GM21515 (cell line): Measurements from ENCODE around the gene GPR119.
A peak's percentile ranks its signal among the peaks of the same experiment; 100 is the strongest.
"Not testable (repeated sequence)": the region's sequence is repeated elsewhere in the genome, so short reads cannot be mapped to it uniquely, and the experiment has no call there.

ENCODE experiments used
- ATAC-seq: cut with Tn5 transposase; IDR thresholded peaks from one replicate; pipeline ENCODE4 v1.9.1; 2021; ENCODE audit not compliant: unreplicated experiment

GPR119 gene

DNA sequence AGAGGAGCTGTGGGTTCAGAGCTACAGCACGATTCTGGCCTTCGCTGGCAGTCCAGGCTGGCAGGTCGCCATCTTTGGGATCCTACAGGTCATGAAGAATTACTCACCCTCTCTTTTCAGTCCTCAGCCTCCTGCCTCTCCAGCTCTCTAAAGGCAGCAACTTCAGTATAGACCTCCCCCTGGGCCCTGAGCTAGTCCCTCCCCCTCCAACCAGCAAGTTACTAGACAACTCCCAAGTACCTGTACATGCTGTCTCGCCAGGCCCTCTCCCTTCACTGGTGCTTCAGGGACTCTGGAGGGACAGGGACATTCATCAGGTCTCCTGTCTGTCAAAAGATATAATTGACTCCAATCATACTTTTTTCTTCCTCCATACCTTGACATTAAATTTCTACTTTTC, at the start of gene GPR119:
Gene GPR119 (minus strand): TSS at position 155 of the 400 bp plus-strand sequence. CDS start 227 bp downstream, outside the sequence.
- ATAC-seq, result no peak

GRCh38 chrX:130429236-130429635, 43.8 kb upstream of the GPR119 start:
- ATAC-seq, result not testable (repeated sequence)

DNA sequence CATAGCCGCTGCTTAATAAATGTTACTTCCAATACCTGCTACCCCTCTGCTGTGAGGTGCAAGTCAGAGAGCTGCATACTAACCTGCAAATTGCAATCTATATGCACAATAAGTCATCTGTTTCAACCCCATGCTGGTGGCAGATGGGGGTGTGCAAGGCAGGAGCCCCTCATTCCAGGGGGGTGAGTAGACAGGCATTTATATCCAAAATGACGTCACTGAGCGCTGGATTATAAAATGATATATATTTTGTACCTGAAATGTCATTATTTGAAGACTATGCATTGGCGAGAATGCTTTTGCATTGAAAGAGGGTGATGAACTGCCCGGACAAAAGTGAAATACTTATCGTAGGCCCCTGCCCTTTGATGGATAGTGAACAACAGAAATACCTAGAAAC, 41.1 kb upstream of the GPR119 start:
- ATAC-seq, result no peak

GRCh38 chrX:130419263-130419662, 33.8 kb upstream of the GPR119 start:
- peak; percentile 59 for ATAC-seq

DNA sequence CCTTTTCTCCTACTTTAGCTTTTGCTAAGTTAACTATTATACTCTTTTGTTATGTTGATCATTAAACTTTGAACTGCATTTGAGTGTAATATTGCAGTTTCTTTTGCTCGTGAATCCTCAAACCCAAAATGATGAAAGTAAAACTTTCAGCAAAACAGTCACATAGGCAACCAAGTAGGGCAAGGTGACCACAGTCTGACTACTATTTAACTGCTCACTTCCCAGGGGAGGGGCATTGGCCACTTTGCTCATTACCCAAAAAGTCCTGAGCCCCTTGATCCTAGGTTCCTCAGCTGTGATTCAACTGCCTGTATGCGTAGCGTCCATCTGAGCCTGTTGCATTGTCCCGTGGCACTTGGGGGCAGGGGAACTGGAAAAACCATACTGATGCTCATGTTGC, 33.3 kb upstream of the GPR119 start:
- no peak for ATAC-seq

DNA sequence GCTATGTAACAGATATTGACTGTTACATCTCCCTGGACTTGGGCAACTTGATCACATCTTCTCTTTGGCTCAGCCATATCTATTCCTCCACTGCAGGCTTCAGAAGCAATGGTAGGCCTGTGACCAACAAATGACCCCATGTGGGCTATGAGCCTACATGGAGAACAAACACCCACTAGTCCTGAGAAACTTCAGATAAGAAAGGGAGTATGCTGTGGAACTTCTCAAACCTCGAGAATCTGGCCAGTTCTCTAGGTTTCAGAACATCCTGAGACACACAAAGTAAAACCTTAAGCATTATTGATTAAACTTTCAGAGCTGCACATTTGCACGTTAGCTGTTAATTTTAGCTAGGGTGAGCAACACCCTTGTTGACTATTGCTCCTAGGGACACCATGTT, 32.6 kb upstream of the GPR119 start:
- no peak for ATAC-seq

DNA sequence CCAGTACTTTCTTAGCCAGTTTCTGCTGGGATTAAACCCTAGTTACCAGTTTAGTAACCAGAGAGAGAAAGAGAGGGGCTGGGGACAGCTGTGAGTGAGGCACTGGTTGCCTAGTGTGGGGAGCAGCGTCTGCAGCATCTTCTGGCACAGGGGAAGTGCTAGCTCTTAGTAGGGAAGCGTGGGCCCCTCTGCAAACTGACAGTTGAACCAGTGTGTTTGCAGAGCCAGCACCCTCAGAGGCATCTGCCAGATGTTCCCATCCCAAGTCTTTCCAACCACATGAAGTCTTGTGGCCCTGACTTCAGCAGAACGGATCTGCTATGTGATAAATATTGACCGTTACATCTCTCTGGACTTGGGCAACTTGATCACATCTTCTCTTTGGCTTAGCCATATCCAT, 31.3 kb upstream of the GPR119 start:
- ATAC-seq, result no peak

GRCh38 chrX:130415201-130415600, 29.7 kb upstream of the GPR119 start:
- no peak for ATAC-seq

DNA sequence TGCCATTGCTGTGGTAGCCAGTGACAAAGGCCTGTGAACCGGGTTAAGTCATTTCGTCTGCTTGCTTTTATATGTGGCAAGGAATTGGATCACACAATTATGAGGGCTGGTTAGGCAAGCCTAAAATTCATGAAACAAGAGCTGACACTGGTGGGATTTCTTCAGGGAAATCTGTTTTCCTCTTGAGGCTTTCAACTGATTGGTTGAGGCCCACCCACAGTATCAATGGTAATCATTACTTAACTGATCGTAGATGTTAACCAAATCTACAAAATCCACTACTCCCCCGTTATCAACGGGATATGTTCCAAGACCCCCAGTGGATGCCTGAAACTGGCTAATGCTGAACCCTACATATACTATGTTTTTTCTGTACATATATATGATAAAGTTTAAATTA, 29.3 kb upstream of the GPR119 start:
- ATAC-seq, result no peak

DNA sequence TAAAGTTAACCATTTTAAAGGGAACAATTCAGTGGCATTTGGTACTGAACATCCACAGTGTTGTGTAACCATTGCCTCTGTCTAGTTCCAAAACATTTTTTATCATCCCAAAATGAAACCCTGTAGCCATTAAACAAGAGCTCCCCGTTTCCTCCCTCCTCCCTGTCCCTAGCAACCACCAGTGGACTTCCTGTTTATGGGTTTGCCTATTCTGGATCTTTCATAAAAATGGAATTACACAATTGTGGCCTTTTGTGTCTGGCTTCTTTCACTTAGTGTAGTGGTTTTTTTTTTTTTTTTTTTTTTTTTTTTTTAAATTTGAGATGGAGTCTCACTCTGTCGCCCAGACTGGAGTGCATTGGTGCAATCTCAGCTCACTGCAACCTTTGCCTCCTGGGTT, 27.9 kb upstream of the GPR119 start:
- no peak for ATAC-seq

DNA sequence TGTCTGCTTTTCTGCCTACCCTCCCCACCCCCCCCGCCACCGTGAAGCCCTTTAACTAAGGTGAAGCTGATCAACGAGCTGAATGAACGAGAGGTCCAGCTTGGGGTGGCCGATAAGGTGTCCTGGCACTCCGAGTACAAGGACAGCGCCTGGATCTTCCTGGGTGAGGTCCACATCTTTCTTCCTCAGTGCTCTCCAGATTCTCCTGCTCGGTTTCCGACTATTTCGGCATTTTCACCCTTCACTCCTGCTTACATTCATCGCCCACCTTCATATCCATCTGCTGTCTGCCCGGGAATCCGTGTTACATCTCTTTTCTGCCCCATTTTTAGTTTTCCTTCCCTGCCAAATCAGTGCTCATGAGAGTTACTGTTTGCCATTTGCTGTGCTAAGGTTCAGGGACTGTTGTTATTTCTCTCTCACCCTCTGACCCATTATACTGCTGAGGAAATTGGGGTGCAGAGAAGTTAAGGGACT, 16.8 kb upstream of the GPR119 start:
- no peak for ATAC-seq

DNA sequence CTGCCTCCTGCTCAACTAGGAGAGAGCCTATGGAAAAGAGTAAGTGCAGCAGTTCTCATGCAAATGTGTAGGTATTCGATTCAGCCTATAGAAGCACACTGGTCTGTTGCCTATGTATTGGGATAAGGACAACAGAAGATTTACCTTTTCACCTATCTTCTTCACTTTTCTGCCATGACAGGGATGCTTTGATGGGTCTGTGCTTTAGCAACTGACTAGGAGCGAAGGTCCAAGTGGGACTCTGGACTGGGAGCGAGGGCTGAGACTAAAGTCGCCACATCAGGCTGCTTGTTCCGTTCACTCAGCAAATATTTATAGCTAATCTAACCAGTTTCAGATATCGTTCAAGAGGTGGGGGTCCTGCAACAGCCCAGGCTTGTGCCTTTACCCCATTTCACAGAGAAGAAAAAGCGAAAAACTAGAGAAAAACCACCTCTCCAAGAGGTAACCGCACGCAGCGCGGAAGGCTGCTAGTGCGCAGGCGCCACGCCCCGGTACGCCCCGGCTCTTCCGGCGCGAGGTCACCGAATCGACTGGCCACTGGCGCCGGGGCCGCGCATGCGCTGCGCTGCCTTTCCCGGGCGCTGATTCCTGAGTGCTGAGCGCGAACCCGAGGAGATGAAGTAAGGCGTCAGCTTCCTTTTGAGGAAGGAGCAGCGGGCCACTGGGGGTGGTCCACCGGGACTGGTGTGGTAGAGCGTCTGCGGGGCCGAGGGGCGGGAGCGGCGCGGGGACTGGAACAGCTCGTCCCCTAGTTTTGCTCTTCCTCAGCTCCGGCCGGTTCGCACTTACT, 16.1 kb upstream of the GPR119 start, which contains the start of gene RBMX2:
Gene RBMX2 (plus strand): TSS at position 573 of the 793 bp plus-strand sequence. CDS start 46 bp downstream, at position 619.
- ATAC-seq, result peak; percentile 97

DNA sequence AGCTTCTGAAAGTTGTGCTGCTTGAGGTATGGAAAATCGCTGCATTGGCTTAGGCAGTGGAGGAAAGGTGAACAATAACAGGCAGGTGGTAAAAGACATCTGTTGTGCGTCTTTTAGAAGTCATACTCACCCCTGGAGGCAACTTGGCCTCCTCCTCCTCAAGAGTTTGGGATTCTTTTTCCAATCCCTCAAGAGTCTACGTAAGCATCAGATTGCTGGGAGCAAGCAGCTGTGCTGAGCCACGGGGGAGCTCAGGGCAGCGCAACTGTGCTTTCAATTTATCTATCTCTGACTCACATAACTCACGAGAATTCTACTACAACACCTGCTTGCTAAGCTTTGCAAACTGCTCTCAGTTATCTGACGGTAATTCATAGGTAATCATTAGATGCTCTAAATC, 9.9 kb upstream of the GPR119 start:
- ATAC-seq, result no peak

DNA sequence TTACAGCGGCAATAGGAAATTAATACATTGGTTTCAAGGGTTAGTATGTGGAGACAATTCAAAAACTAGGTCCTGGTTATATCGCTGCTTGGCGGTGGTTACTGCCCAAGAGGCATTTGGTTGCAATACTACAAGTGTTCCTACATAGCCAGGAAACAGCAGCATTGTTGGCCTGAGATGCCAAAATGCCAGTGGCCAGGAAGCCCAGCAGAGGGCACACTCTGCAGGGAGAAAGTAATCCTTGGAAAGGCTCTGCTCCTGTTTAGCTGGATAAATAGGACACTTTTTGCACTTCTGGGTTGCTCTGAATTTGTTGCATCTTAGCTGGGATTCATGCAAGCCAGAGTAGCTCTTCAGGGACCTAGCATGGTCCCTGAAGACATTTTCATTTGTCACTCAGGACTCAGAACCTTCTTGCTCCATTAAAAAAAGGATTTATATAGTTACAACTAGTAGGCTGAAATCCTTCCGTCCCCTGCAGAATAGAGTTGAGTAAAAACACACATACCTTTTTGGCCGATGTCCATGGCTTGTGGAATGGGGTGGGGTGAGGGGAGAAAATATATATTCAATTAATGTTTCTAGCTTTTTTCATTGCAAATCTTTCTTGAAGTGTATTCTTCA, 8.1 kb upstream of the GPR119 start:
- ATAC-seq, result no peak

DNA sequence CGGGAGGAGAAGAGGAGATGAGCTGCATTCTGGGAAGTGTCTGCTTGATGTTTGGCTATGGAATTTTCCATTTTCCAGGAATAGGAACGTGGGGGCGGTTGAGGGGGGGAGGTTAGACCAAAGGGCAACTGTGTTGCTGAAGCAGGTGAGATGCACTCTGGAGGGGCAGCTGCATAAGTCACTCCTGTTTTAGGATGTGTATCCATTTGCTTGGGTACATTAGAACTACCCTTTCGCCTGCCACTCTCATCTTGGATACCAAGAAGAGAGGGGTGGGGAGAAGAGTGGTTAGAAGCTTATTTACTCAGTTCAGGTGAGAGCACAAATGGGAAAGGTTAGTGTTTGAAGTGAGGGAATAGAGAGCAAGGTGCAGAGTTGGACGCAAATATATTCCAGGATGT, 934 bp upstream of the GPR119 start:
- ATAC-seq, result no peak

GRCh38 chrX:130378024-130378669, 7.3 kb downstream of the GPR119 start:
- ATAC-seq, result no peak

GRCh38 chrX:130376077-130376476, 9.4 kb downstream of the GPR119 start:
- no peak for ATAC-seq

- ATAC-seq, result not testable (repeated sequence)
Measured at GRCh38 chrX:130352050-130352449, 33.4 kb downstream of the GPR119 start.

- no peak for ATAC-seq
Measured at GRCh38 chrX:130351567-130351966, 33.9 kb downstream of the GPR119 start.

GRCh38 chrX:130347321-130347720, 38.2 kb downstream of the GPR119 start:
- ATAC-seq, result no peak

GRCh38 chrX:130343411-130343810, 42.1 kb downstream of the GPR119 start:
- no peak for ATAC-seq

DNA sequence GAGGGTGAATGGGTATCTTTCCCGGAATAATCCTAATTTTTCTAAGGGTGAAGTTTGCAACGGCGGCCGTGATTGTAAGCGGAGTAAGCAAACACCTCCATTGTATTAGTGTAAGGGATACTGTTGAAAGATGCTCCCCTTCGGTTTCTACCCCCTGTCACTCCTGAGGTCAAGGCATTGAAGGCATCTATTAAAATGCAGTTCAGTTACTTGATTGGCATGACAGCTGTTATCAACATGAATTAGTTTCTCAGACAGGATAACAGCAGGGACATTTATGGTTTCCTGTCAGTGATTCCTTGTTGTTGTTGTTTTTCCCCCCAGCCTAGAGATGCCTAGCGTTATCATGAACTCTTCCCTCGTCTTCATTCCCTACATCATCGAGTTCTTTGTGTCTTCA, 45.2 kb downstream of the GPR119 start:
- ATAC-seq, result no peak
